HTR-8/SVneo (cell line): Measurements from ENCODE around the gene ATP6V0A1.
"Not testable (repeated sequence)": the region's sequence is repeated elsewhere in the genome, so short reads cannot be mapped to it uniquely, and the experiment has no call there.

Source experiments
- DNase-seq: peaks from one replicate; pipeline ENCODE4 v3.0.0; 2011; ENCODE audit warnings: low spot score, mixed read lengths; ENCODE audit not compliant: insufficient read length
- FAIRE-seq: peaks from 2 replicates; lab custom pipeline; 2011; peaks lifted over from hg19 to GRCh38; lab: Jason Lieb, UNC

The ATP6V0A1 gene

DNA sequence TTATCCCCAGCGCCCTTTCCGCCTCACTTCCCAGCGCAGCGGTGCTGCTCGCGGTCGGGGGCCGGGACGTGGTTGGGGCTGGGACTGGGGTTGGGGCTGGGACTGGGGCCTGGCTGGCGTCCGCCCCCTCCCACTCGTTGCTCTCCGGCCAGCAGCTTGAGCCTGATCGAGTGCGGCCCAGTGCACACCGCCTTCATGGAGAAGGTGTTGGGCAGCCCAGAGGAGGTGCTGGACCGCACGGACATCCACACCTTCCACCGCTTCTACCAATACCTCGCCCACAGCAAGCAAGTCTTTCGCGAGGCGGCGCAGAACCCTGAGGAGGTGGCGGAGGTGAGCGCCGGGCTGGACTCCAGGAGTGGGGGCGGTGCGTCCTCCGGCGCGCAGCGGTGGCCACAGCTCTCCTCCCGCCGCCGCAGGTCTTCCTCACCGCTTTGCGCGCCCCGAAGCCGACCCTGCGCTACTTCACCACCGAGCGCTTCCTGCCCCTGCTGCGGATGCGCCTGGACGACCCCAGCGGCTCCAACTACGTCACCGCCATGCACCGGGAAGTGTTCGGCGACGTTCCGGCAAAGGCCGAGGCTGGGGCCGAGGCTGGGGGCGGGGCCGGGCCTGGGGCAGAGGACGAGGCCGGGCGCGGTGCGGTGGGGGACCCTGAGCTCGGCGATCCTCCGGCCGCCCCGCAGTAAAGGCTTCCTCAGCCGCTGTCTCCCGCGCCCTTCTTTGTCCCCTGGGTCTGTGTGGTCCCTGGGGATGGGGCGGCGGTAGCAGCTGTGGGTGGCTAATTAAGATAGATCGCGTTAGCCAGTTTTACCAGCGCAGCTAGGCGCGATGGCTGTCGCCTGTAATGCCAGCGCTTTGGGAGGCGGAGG is 95.8 kb downstream of the ATP6V0A1 start:
- peak; percentile 91 for FAIRE-seq
- DNase-seq, result peak; percentile 94

- FAIRE-seq, result no peak
These were observed 96.5 kb downstream of the ATP6V0A1 start for GRCh38 chr17:42555122-42555622.

DNA sequence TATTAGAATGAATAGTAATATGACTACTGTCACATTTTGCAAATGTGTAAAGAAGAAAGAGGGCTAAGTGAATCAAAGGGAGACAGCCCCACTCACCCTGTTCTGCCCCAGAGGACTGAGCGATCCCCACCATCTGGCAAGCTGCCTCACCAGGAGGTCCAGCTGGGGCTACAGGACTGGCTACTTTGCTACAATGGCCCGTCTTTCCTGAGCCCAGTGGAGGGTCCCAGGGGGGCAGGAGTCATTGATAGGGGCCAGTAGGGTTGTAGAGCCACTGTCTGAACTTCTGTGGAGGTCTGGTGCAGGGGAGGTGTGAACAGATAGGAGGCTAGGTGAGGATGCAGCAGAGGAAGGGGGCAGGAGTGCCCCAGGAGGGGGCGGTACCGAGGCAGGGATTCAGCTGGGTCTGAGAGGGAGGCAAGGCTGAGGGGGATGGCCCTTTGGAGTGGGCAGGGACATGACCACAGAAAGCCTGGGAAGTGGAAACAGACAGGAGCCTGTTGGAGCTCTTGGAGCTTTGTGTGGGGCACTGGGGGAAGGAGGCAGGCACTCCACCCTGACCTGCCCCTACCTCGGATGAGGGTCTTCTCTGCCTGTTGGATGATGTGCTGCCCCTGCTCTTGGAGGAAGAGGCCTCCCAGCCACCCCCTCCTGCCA is 97.4 kb downstream of the ATP6V0A1 start:
- peak; percentile 93 for FAIRE-seq
- DNase-seq, result not testable (repeated sequence)

More at GRCh38 chr17:42555122-42555622, 96.5 kb downstream of the ATP6V0A1 start:
- DNase-seq, result no peak

- DNase-seq (no peak), FAIRE-seq (no peak)
These were observed 100.4 kb downstream of the ATP6V0A1 start for GRCh38 chr17:42559075-42559474.

DNA sequence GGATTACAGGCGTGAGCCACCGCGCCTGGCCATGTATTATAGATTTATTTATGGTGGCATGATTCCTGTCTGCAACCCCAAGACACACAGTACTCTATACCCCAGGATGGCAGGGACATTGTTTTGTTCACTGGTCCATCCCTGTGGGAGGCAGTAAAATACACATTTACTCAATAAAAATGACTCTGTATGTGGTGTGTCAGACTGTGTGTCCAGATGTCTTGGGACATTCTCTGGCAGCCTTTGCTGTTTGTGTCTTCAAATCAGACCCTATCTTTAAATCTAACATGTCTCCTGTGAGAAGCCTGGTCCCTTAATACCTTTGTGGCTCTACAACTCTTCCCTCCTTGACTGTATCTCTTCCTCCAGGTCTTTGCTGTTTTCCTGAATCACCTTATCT is 101.6 kb downstream of the ATP6V0A1 start:
- DNase-seq, result no peak
- no peak for FAIRE-seq

- DNase-seq, result peak; percentile 100
- peak; percentile 87 for FAIRE-seq
These were observed 103.3 kb downstream of the ATP6V0A1 start, which contains the start of gene COASY for GRCh38 chr17:42561897-42562387. COASY (plus strand) TSS chr17:42562148; CDS start chr17:42562623, 475 bp downstream.

DNA sequence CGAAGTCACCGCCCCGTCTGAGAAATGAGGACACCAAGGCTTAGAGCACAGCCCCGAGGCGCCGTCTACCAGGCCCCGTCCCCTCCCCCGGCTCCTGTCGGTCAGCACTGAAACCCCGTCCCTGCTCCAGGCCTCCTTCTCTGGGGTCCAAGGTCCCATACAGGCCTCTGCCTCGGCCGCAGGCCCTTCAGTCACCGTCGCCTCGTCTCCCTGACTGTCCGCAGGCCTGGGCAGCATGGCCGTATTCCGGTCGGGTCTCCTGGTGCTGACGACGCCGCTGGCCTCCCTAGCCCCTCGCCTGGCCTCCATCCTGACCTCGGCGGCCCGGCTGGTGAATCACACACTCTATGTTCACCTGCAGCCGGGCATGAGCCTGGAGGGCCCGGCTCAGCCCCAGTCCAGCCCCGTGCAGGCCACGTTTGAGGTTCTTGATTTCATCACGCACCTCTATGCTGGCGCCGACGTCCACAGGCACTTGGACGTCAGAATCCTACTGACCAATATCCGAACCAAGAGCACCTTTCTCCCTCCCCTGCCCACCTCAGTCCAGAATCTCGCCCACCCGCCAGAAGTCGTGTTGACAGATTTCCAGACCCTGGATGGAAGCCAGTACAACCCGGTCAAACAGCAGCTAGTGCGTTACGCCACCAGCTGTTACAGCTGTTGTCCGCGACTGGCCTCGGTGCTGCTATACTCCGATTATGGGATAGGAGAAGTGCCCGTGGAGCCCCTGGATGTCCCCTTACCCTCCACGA is 103.9 kb downstream of the ATP6V0A1 start:
- DNase-seq, result peak; percentile 41
- no peak for FAIRE-seq

GRCh38 chr17:42563143-42563509 is 104.4 kb downstream of the ATP6V0A1 start:
- FAIRE-seq (peak; percentile 49), DNase-seq (no peak)

- DNase-seq (no peak), FAIRE-seq (no peak)
These were observed 104.9 kb downstream of the ATP6V0A1 start for GRCh38 chr17:42563543-42563942.

- FAIRE-seq, result no peak
These were observed 105.3 kb downstream of the ATP6V0A1 start for GRCh38 chr17:42563950-42564349.

GRCh38 chr17:42564815-42565522 is 106.3 kb downstream of the ATP6V0A1 start:
- DNase-seq (no peak), FAIRE-seq (peak; percentile 44)

More at GRCh38 chr17:42563950-42564349, 105.3 kb downstream of the ATP6V0A1 start:
- DNase-seq, result no peak

GRCh38 chr17:42565523-42566214 is 107.0 kb downstream of the ATP6V0A1 start:
- FAIRE-seq, result peak; percentile 58

GRCh38 chr17:42566215-42566882 is 107.7 kb downstream of the ATP6V0A1 start:
- FAIRE-seq (no peak), DNase-seq (no peak)

More at GRCh38 chr17:42565523-42566214, 107.0 kb downstream of the ATP6V0A1 start:
- no peak for DNase-seq

DNA sequence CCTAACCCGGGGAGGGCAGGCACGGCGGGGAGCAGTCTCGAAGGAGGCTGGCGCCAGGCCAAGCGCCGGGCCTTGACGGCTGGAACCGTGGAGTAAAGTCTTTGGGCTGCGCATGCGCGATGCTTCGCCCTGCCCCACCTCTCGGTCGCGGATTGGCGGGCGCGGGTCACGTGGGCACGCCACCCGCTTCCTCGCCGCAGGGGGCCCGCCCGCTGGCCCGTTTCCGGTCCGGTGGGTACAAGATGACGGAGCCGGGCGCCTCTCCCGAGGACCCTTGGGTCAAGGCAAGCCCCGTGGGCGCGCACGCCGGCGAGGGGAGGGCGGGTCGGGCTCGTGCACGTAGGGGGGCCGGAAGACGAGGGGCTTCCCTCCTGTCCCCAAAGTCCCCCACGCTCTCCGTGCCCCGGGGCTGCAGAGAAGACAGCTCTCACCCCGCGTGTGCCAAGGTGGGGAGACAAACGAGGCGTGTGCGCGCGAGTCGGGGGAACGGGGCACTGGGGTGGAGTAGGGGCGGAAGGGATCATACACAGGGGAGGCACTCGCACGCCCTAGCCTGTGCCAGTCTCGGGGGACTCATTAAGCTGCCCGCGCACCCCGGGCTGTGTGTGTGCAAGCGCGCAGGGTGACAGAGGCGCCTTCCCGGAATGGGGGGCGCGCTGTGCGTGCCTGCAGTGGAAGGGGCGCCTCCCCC is 108.3 kb downstream of the ATP6V0A1 start, which contains the start of gene MLX:
Gene MLX, plus strand, starts transcription at position 218 of the 691 bp plus-strand sequence. Its CDS starts 25 bp downstream, at position 243.
- DNase-seq (peak; percentile 100), FAIRE-seq (peak; percentile 99)

DNA sequence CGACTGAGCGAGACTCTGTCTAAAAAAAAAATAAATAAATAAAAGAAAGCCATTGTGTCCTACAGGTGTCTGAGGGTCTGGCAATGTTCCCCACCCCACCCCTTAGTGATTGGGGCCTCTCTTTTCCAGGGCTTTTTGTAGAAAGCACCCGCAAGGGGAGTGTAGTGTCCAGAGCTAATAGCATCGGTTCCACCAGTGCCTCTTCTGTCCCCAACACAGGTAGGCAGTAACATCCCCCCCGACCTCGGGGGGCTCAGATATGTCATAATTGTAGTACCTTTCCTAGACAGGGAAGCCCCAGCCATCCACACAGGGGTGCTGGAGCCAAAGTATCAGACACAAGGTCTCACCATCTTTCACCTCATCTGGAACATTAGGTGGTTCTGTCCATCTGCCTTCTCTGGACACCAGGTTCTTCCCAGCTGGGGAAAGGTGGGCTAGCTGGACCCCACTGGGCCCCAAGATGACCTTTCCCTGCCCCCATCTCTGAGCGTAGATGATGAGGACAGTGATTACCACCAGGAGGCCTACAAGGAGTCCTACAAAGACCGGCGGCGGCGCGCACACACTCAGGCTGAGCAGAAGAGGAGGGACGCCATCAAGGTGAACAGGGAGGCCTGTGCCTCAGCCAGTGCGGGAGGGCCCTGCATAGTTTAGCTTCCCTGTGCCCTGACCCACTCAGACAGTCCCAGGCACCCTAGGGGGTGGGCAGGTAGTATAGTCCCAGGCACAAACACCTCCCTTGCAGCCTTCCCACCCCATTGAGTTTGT is 109.8 kb downstream of the ATP6V0A1 start:
- no peak for DNase-seq
- peak; percentile 60 for FAIRE-seq

DNA sequence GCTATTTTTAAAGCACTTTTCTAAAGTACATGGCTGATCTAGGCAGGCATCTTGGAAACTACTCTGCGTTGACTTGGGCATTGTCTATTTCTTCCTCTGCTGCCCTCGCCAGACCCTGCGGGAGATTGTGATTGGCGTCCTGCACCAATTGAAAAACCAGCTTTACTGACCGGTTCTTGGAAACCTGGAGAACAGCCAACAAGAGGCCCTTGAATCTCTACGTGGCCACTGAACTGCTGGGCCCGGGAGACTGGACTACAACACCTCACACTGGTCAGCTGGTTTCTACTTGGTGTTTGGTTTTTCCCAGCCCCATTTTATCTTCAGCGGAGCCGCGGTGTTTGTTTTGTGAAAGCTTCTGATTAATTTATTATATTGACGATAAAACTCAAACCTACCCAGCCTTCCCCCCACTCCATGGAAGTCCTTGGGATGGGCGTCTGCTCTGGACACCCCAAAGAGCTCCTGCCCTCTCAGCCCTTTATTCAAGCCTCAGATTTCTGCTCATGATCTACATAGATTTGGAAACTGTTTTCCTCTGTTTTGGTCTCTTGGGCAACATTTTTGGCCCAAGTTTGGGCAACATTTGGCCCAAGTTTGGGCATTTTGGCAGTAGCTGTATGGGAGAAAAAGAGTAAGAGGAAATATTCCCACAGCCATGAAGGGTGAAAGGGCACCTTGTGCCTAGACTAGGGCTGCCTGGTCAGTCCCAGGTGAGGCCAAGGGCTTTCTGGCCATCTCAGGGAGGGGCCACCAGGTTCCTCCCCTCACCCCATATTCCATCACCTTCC is 113.0 kb downstream of the ATP6V0A1 start:
- DNase-seq, result no peak
- FAIRE-seq, result no peak
